ENCODE measurements around the gene WDR36.

Gene WDR36

GRCh38 chr5:111119221-111119620, 27.1 kb downstream of the WDR36 start:
- H3K4me1 ChIP-seq = no peaks in the 10 kb centered on the region
- no peak for DNase-seq
- no peak for TF ChIP-seq CTCF (IDR thresholded peaks at IDR 0.05; ENCODE audit: low read depth, low read length)
- H3K9me3 ChIP-seq = no peaks in the 10 kb centered on the region
- no peak overlapping the region for H3K4me3 ChIP-seq (ENCODE audit: low read depth, low read length)
- no peaks in the 10 kb centered on the region for H3K27me3 ChIP-seq
- peaks cover 85% of the 10 kb centered on the region for H3K36me3 ChIP-seq

GRCh38 chr5:111119856-111120255, 27.7 kb downstream of the WDR36 start:
- TF ChIP-seq CTCF (IDR thresholded peaks at IDR 0.05; ENCODE audit: low read depth, low read length) = no peak
- no peak for DNase-seq
- Histone ChIP-seq H3K4me3 (ENCODE audit: low read depth, low read length) (no peak overlapping the region), H3K4me1 (no peaks in the 10 kb centered on the region), H3K27me3 (no peaks in the 10 kb centered on the region), H3K9me3 (no peaks in the 10 kb centered on the region), H3K36me3 (peaks cover 83% of the 10 kb centered on the region)

- no peak for TF ChIP-seq CTCF (IDR thresholded peaks at IDR 0.05; ENCODE audit: low read depth, low read length)
- no peak for DNase-seq
- peaks cover 87% of the 10 kb centered on the region for H3K36me3 ChIP-seq
- no peaks in the 10 kb centered on the region for H3K4me1 ChIP-seq
- H3K4me3 ChIP-seq (ENCODE audit: low read depth, low read length) = no peak overlapping the region
- no peaks in the 10 kb centered on the region for H3K27me3 ChIP-seq
- no peaks in the 10 kb centered on the region for H3K9me3 ChIP-seq
Observed at GRCh38 chr5:111120911-111121310, 28.8 kb downstream of the WDR36 start.

- DNase-seq = no peak
- Histone ChIP-seq H3K4me1 (no peaks in the 10 kb centered on the region), H3K4me3 (ENCODE audit: low read depth, low read length) (no peak overlapping the region), H3K9me3 (no peaks in the 10 kb centered on the region), H3K27me3 (no peaks in the 10 kb centered on the region), H3K36me3 (peaks cover 86% of the 10 kb centered on the region)
- no peak for TF ChIP-seq CTCF (IDR thresholded peaks at IDR 0.05; ENCODE audit: low read depth, low read length)
Observed at GRCh38 chr5:111121926-111122325, 29.8 kb downstream of the WDR36 start.

GRCh38 chr5:111122398-111122797, 30.2 kb downstream of the WDR36 start:
- peaks cover 83% of the 10 kb centered on the region for H3K36me3 ChIP-seq

GRCh38 chr5:111124793-111125192, 32.6 kb downstream of the WDR36 start:
- DNase-seq = no peak
- Histone ChIP-seq H3K36me3 (peaks cover 67% of the 10 kb centered on the region), H3K4me3 (ENCODE audit: low read depth, low read length) (no peak overlapping the region), H3K9me3 (no peaks in the 10 kb centered on the region), H3K27me3 (no peaks in the 10 kb centered on the region), H3K4me1 (no peaks in the 10 kb centered on the region)
- TF ChIP-seq CTCF (IDR thresholded peaks at IDR 0.05; ENCODE audit: low read depth, low read length) = no peak

More at GRCh38 chr5:111122398-111122797, 30.2 kb downstream of the WDR36 start:
- H3K9me3 ChIP-seq = no peaks in the 10 kb centered on the region
- DNase-seq = no peak
- no peak overlapping the region for H3K4me3 ChIP-seq (ENCODE audit: low read depth, low read length)
- no peaks in the 10 kb centered on the region for H3K27me3 ChIP-seq
- no peaks in the 10 kb centered on the region for H3K4me1 ChIP-seq
- TF ChIP-seq CTCF (IDR thresholded peaks at IDR 0.05; ENCODE audit: low read depth, low read length) = no peak

All from BE2C (cell line).